GM21526 (cell line): ENCODE data around the gene UCMA.

Experiments used
- ATAC-seq: cut with Tn5 transposase; IDR thresholded peaks from one replicate; pipeline ENCODE4 v1.9.1; 2021; ENCODE audit warnings: moderate library complexity; ENCODE audit not compliant: unreplicated experiment, low FRiP score

Gene UCMA

DNA sequence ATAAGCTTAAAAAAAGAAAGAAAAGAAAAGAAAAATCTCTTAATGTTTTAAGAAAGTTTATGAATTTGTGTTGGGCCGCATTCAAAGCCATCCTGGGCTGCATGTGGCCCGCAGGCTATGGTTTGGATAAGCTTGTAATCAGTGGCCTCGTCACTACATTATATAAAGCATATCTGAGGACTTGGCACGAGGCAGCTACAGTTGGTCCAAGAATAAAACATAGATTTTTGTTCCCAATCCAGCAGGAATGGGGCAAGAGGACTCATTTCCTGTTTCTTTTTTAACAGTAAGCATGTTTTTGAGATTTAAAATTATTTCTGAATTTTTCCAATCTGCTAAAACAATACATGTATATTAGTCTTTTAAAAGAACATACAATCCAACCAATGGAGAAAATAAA is 44.2 kb downstream of the UCMA start:
- no peak for ATAC-seq

- ATAC-seq: no peak
Measured at GRCh38 chr10:13188593-13188992, 45.6 kb downstream of the UCMA start.

GRCh38 chr10:13187135-13187534 is 47.0 kb downstream of the UCMA start:
- ATAC-seq: no peak

DNA sequence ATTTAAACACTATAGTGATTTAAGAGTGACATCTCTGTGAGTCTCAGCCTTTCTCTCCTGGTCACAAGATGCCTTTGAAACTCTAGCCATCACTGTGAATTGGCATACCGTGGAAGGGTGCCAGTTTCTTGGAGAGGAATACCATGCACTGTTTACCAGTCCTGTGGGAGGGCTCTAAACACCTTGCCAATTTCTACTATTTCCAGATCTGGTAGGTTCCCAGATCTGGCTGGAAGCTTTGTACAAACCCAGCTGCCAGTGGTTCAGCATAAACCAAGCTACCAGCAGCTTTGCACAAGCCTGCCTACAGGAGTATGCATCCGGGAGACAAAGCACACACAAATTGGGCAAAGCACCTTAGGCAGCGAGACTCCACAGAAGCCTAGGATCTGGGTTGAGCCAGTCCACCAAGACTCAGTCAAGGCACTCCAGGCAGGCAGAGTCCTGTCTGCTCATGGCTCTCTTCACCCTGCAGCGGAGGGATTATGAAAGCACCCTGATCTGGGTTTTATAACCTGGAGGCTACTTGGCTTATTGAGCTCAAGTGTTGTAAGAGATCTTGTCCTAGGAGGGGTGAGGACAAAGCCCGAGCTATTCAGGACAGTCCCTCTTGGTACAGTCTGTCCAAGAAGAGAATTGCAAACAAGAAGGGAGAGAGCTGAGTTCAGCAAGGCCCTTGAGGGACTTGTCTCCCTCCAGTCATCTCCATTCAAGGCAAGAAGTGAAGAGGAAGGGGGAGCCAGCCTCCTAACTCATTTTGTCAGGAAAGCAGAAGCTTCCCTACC is 49.3 kb downstream of the UCMA start:
- no peak for ATAC-seq

- ATAC-seq: no peak
Measured at GRCh38 chr10:13184276-13184675, 49.9 kb downstream of the UCMA start.

DNA sequence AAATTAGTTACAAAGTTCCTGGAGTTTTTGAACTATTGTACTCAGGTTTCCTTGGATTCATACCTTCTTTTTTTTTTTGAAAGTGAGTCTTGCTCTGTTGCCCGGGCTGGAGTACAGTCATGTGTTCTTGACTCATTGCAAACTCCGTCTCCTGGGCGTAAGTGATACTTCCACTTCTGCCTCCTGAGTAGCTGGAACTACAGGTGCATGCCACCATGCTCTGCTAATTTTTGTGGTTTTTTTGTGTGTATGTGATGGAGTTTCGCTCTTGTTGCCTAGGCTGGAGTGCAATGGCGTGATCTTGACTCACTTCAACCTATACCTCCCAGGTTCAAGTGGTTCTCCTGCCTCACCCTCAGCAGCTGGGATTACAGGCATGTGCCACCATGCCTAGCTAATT is 50.5 kb downstream of the UCMA start:
- ATAC-seq: no peak

DNA sequence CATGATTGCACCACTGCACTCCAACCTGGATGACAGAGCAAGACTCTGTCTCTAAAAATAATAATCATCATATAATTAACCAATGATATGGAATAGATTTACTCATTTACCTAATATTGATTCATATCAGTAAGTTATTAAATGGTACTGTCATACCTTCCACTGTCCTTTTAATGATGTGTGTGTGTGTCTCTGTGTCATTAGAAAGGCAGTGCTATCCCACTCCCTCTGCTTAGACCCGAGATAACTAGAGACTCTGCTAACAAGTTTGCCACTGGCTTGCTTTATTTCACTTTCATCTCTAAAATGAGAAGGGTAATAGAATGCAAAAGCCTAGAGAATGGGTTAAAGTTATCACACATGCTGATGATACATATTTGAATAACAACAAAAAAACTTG is 51.8 kb downstream of the UCMA start:
- ATAC-seq: no peak

GRCh38 chr10:13180788-13181187 is 53.4 kb downstream of the UCMA start:
- ATAC-seq: no peak

GRCh38 chr10:13173616-13174015 is 60.6 kb downstream of the UCMA start:
- no peak for ATAC-seq
